KMS-11 (cell line): Measurements from ENCODE around the gene SOX14.

Experiments
- H2AFZ ChIP-seq: fragments of 200-600 bp; sonication (generic); 2 replicates; pipeline ENCODE4 v1.6.1; 2016; ENCODE audit warnings: antibody characterized with exemption, mixed run types, low read depth
- H3K27ac ChIP-seq: fragments of 200-600 bp; sonication (generic); 2 replicates; pipeline ENCODE4 v1.6.1; 2016; ENCODE audit warnings: mild to moderate bottlenecking, mixed run types
- H3K27me3 ChIP-seq: fragments of 200-600 bp; sonication (generic); 2 replicates; pipeline ENCODE4 v1.6.1; 2017; ENCODE audit warnings: mild to moderate bottlenecking, low read depth, mixed run types, moderate library complexity; ENCODE audit not compliant: insufficient read depth
- H3K36me3 ChIP-seq: fragments of 200-600 bp; sonication (generic); 2 replicates; pipeline ENCODE4 v1.6.1; 2017; ENCODE audit warnings: mild to moderate bottlenecking, mixed run types; ENCODE audit not compliant: insufficient read depth
- H3K4me1 ChIP-seq: fragments of 200-600 bp; sonication (generic); 2 replicates; pipeline ENCODE4 v1.6.1; 2016; ENCODE audit warnings: mild to moderate bottlenecking, low read depth, mixed run types; ENCODE audit not compliant: poor library complexity, severe bottlenecking
- H3K4me2 ChIP-seq: fragments of 200-600 bp; sonication (generic); 2 replicates; pipeline ENCODE4 v1.7.0; 2016; ENCODE audit warnings: mild to moderate bottlenecking, mixed run types
- H3K4me3 ChIP-seq: fragments of 200-600 bp; sonication (generic); IDR thresholded peaks from 2 replicates; pipeline ENCODE4 v1.6.1; 2017; ENCODE audit warnings: low read depth, low read length, mixed read lengths; ENCODE audit not compliant: insufficient read depth
- H3K79me2 ChIP-seq: fragments of 200-600 bp; sonication (generic); 2 replicates; pipeline ENCODE4 v1.6.1; 2016; ENCODE audit warnings: low read depth, mixed run types; ENCODE audit not compliant: insufficient read depth
- H3K9ac ChIP-seq: fragments of 200-600 bp; sonication (generic); 2 replicates; pipeline ENCODE4 v1.6.1; 2016; ENCODE audit warnings: mild to moderate bottlenecking, mixed run types
- H4K20me1 ChIP-seq: fragments of 200-600 bp; sonication (generic); 2 replicates; pipeline ENCODE4 v1.6.1; 2016; ENCODE audit warnings: mild to moderate bottlenecking, mixed run types; ENCODE audit not compliant: insufficient read depth
- CTCF ChIP-seq: fragments of 200-600 bp; sonication (generic); conservative IDR thresholded peaks from 2 replicates; pipeline ENCODE4 v1.6.1; 2017; ENCODE audit warnings: low read depth, mild to moderate bottlenecking, antibody characterized with exemption, low read length, moderate library complexity, mixed read lengths

Gene SOX14

GRCh38 chr3:137764001-137764433, at the start of gene SOX14:
Gene SOX14 (plus strand): TSS chr3:137764315. CDS start chr3:137764785, 470 bp downstream.
- Histone ChIP-seq H3K27ac (no peak within 1 kb of the TSS), H3K4me3 (no peak within 1 kb of the TSS), H3K4me1 (no peaks in the 10 kb centered on the region), H3K36me3 (no peaks in the 10 kb centered on the region), H3K9ac (no peak within 1 kb of the TSS), H2AFZ (no peak within 1 kb of the TSS), H3K27me3 (no peaks in the 10 kb centered on the region; the same call in 1 of the 2 replicates), H3K79me2 (no peaks in the 10 kb centered on the region), H4K20me1 (no peaks in the 10 kb centered on the region), H3K4me2 (no peak within 1 kb of the TSS)
- TF ChIP-seq CTCF = no peak

- Histone ChIP-seq H3K4me2 (no peak overlapping the region), H3K9ac (no peak overlapping the region), H3K4me3 (no peak overlapping the region), H2AFZ (no peak overlapping the region), H3K27me3 (no peaks in the 10 kb centered on the region), H3K36me3 (no peaks in the 10 kb centered on the region), H3K27ac (no peak overlapping the region), H3K4me1 (no peaks in the 10 kb centered on the region), H4K20me1 (no peaks in the 10 kb centered on the region), H3K79me2 (no peaks in the 10 kb centered on the region)
- TF ChIP-seq CTCF = no peak
Measured at GRCh38 chr3:137714551-137714950, 49.6 kb upstream of the SOX14 start.

- H4K20me1 ChIP-seq = no peaks in the 10 kb centered on the region
- H3K79me2 ChIP-seq = no peaks in the 10 kb centered on the region
- no peak overlapping the region for H3K4me3 ChIP-seq
- H3K4me1 ChIP-seq = no peaks in the 10 kb centered on the region
- H3K4me2 ChIP-seq = no peak overlapping the region
- no peak overlapping the region for H3K27ac ChIP-seq
- no peaks in the 10 kb centered on the region for H3K36me3 ChIP-seq
- no peak for TF ChIP-seq CTCF
- H3K27me3 ChIP-seq = no peaks in the 10 kb centered on the region
- no peak overlapping the region for H2AFZ ChIP-seq
- H3K9ac ChIP-seq = no peak overlapping the region
Measured at GRCh38 chr3:137724240-137724639, 39.9 kb upstream of the SOX14 start.

GRCh38 chr3:137737208-137737607, 26.9 kb upstream of the SOX14 start:
- H3K36me3 ChIP-seq = no peaks in the 10 kb centered on the region
- no peak overlapping the region for H2AFZ ChIP-seq
- TF ChIP-seq CTCF = no peak

More at GRCh38 chr3:137737208-137737607, 26.9 kb upstream of the SOX14 start:
- Histone ChIP-seq H3K4me1 (no peaks in the 10 kb centered on the region), H3K27ac (no peak overlapping the region), H3K4me2 (no peak overlapping the region), H3K9ac (no peak overlapping the region), H4K20me1 (no peaks in the 10 kb centered on the region), H3K79me2 (no peaks in the 10 kb centered on the region), H3K4me3 (no peak overlapping the region), H3K27me3 (no peaks in the 10 kb centered on the region)
